Gastrocnemius medialis (tissue), 4 donors: Measurements from ENCODE around the gene DDAH1. TPM values are rescaled to one million over a fixed set of nuclear protein-coding genes. Genes with fewer than 3 reads are reported as not detected.

ENCODE experiments used
- ATAC-seq, 2 donors: fragments of 150-250 bp; one replicate each; pipeline ENCODE4 v1.9.1; 2016
- DNase-seq, 2 donors: peaks; one replicate each; pipeline ENCODE4 v3.0.0-alpha.2; 2019
- H3K27ac ChIP-seq, 4 donors: fragments of 200-600 bp; sonication (generic); 1 replicate in 1 of 4; 2 replicates in 3 of 4; pipeline ENCODE4 v1.5.1; 2016 to 2018; ENCODE audit warnings: mild to moderate bottlenecking in 2 of 4, moderate library complexity in 1 of 4
- H3K27me3 ChIP-seq, 3 donors: fragments of 200-600 bp; sonication (generic) in 2 of 3; 1 replicate in 1 of 3; 2 replicates in 2 of 3; pipeline versions ENCODE4 v1.5.1 to v1.6.0; 2016 to 2019; ENCODE audit warnings: mild to moderate bottlenecking in 1 of 3, moderate library complexity in 1 of 3
- H3K36me3 ChIP-seq, 2 donors: fragments of 200-600 bp; sonication (generic) in 1 of 2; one replicate each; pipeline ENCODE4 v1.5.1; 2017 to 2018
- H3K4me1 ChIP-seq, 2 donors: fragments of 200-600 bp; sonication (generic) in 1 of 2; one replicate each; pipeline ENCODE4 v1.5.1; 2016 to 2017; ENCODE audit warnings: mild to moderate bottlenecking in 2 of 2
- H3K4me3 ChIP-seq, 4 donors: fragments of 200-600 bp; sonication (generic) in 3 of 4; 1 replicate in 1 of 4; 2 replicates in 3 of 4; pipeline ENCODE4 v1.5.1; 2016 to 2019; ENCODE audit warnings: mild to moderate bottlenecking in 2 of 4
- H3K9me3 ChIP-seq, 3 donors: fragments of 200-600 bp; sonication (generic) in 2 of 3; 1 replicate in 1 of 3; 2 replicates in 2 of 3; pipeline ENCODE4 v1.5.1; 2016 to 2019
- POLR2A ChIP-seq, 2 donors: fragments of 450-650 bp; IDR thresholded peaks; one replicate each; pipeline ENCODE4 v1.6.1; 2017; ENCODE audit warnings: antibody characterized with exemption in 2 of 2, mild to moderate bottlenecking in 2 of 2, moderate library complexity in 2 of 2
- in situ Hi-C, 4 donors: fragments of 200-750 bp; cut with MboI; loops; one replicate each; pipeline versions ENCODE4 v1.15.0 to v1.8.0; 2017; ENCODE audit warnings: low sequenced_read_pairs in 4 of 4
- intact Hi-C: fragments of 100-400 bp; cut with DNase I; formaldehyde crosslinking; loops from one replicate; pipeline ENCODE4 v1.15.1; 2023; ENCODE audit warnings: low total_unique reads
- total RNA-seq, 4 donors: library from RNA; depleted of rRNA; stranded (reverse); fragments of >200 nt; gene quantifications; one replicate each; pipeline versions ENCODE4 v1.1.0 to v1.2.3, GENCODE V29; 2016
- TF ChIP-seq, protein P1 (sequence below), 5 experiments: fragments of 450-650 bp in 3 of 5; fragments of 200-600 bp in 2 of 5; sonication (generic) in 2 of 5; IDR thresholded peaks in 4 of 5; conservative IDR thresholded peaks in 1 of 5; 1 replicate in 4 of 5; 2 replicates in 1 of 5; pipeline ENCODE4 v1.5.1; 2016 to 2019; ENCODE audit warnings: antibody characterized with exemption in 5 of 5, mild to moderate bottlenecking in 3 of 5, moderate library complexity in 3 of 5

Gene DDAH1
- total RNA-seq, 4 donors from 2014 or later, result 5.9 to 28.7 (median 13.2) TPM

DNA sequence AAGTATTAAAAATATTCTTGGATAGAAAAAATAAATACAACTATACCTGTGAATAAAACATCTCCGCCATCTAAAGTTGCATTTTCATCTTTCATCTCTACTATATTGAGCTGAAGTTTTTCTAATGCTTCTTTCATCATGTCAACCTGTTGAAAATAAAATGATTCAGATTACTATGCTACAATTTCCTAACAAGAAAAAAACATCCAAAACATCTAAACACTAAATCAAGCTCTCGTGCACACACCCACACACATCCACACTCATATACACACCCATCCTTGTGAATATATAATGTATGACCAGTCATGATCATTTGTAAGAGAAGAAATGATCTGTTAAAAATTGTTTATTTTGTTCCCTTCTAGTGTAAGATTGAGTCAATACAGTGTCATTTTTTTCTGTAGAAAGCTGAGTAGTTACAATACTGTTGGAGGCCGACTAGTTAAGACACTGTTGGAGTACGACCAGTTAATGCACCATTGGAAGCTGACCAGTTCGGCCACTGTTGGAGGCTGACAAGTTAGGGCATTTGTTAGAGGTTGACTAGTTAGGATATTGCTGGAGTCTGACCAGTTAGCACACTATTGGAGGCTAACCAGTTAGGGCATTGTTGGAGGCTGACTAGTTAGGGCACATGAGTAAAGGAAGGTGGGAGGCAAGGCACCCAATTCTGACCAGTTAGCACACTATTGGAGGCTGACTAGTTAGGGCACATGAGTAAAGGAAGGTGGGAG lies 106.1 kb downstream of the DDAH1 start:
- in situ Hi-C loops, result no loop called here
- DNase-seq (no peak), ATAC-seq (no peak)
- intact Hi-C loops, result no loop called here
- H3K4me3 ChIP-seq, result no peak overlapping the region
- peak overlapping the region in 1 of 4 donors; percentile 79 for H3K27ac ChIP-seq
- H3K27me3 ChIP-seq, result no peaks in the 10 kb centered on the region
- TF ChIP-seq POLR2A (IDR thresholded peaks at IDR 0.05), result no peak
- TF ChIP-seq, protein P1, sequence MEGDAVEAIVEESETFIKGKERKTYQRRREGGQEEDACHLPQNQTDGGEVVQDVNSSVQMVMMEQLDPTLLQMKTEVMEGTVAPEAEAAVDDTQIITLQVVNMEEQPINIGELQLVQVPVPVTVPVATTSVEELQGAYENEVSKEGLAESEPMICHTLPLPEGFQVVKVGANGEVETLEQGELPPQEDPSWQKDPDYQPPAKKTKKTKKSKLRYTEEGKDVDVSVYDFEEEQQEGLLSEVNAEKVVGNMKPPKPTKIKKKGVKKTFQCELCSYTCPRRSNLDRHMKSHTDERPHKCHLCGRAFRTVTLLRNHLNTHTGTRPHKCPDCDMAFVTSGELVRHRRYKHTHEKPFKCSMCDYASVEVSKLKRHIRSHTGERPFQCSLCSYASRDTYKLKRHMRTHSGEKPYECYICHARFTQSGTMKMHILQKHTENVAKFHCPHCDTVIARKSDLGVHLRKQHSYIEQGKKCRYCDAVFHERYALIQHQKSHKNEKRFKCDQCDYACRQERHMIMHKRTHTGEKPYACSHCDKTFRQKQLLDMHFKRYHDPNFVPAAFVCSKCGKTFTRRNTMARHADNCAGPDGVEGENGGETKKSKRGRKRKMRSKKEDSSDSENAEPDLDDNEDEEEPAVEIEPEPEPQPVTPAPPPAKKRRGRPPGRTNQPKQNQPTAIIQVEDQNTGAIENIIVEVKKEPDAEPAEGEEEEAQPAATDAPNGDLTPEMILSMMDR (IDR thresholded peaks at IDR 0.05 in 4 of 5, conservative IDR thresholded peaks at IDR 0.05 in 1 of 5), result no peak
- H3K4me1 ChIP-seq, result peaks cover 16 to 37% of the 10 kb centered on the region in 2 donors
- H3K36me3 ChIP-seq, result no peaks in the 10 kb centered on the region
- H3K9me3 ChIP-seq, result no peaks in the 10 kb centered on the region

GRCh38 chr1:85357817-85358216 lies 107.1 kb downstream of the DDAH1 start:
- Histone ChIP-seq H3K36me3 (no peaks in the 10 kb centered on the region), H3K9me3 (no peaks in the 10 kb centered on the region), H3K4me3 (no peak overlapping the region), H3K27me3 (no peaks in the 10 kb centered on the region), H3K27ac (no peak overlapping the region), H3K4me1 (peaks cover 10 to 33% of the 10 kb centered on the region in 2 donors)
- TF ChIP-seq, protein P1 (IDR thresholded peaks at IDR 0.05 in 4 of 5, conservative IDR thresholded peaks at IDR 0.05 in 1 of 5), result no peak
- no peak for TF ChIP-seq POLR2A (IDR thresholded peaks at IDR 0.05)
- DNase-seq, result no peak
- intact Hi-C loops (no loop called here), in situ Hi-C loops (no loop called here)
- ATAC-seq, result no peak

- Histone ChIP-seq H3K36me3 (no peaks in the 10 kb centered on the region), H3K27me3 (no peaks in the 10 kb centered on the region), H3K27ac (no peak overlapping the region), H3K9me3 (no peaks in the 10 kb centered on the region), H3K4me1 (peaks cover 15 to 27% of the 10 kb centered on the region in 2 donors), H3K4me3 (no peak overlapping the region)
- intact Hi-C loops (no loop called here), in situ Hi-C loops (no loop called here)
- DNase-seq (no peak), ATAC-seq (no peak)
- TF ChIP-seq POLR2A (IDR thresholded peaks at IDR 0.05), result no peak
- TF ChIP-seq, protein P1 (IDR thresholded peaks at IDR 0.05 in 4 of 5, conservative IDR thresholded peaks at IDR 0.05 in 1 of 5), result no peak
Measured at GRCh38 chr1:85356130-85356529, 108.8 kb downstream of the DDAH1 start.

GRCh38 chr1:85352055-85352454 lies 112.9 kb downstream of the DDAH1 start:
- peaks cover 0 to 11% of the 10 kb centered on the region in 2 donors for H3K36me3 ChIP-seq
- intact Hi-C loops (no loop called here), in situ Hi-C loops (no loop called here)
- DNase-seq (no peak), ATAC-seq (no peak)
- no peaks in the 10 kb centered on the region for H3K9me3 ChIP-seq
- H3K4me1 ChIP-seq, result peaks cover 9 to 13% of the 10 kb centered on the region in 2 donors
- H3K27me3 ChIP-seq, result no peaks in the 10 kb centered on the region
- TF ChIP-seq POLR2A (IDR thresholded peaks at IDR 0.05), result no peak
- TF ChIP-seq, protein P1 (IDR thresholded peaks at IDR 0.05 in 4 of 5, conservative IDR thresholded peaks at IDR 0.05 in 1 of 5), result no peak
- H3K27ac ChIP-seq, result peak overlapping the region in 1 of 4 donors; percentile 58
- no peak overlapping the region for H3K4me3 ChIP-seq
